Amniotic epithelial cell (primary cell): ENCODE results near the gene PPP1R12B.
"Not testable (repeated sequence)": the region's sequence is repeated elsewhere in the genome, so short reads cannot be mapped to it uniquely, and the experiment has no call there.

Experiments used
- DNase-seq: peaks from one replicate; pipeline ENCODE4 v3.0.0-alpha.2; 2010; ENCODE audit warnings: low read depth

The PPP1R12B gene

DNA sequence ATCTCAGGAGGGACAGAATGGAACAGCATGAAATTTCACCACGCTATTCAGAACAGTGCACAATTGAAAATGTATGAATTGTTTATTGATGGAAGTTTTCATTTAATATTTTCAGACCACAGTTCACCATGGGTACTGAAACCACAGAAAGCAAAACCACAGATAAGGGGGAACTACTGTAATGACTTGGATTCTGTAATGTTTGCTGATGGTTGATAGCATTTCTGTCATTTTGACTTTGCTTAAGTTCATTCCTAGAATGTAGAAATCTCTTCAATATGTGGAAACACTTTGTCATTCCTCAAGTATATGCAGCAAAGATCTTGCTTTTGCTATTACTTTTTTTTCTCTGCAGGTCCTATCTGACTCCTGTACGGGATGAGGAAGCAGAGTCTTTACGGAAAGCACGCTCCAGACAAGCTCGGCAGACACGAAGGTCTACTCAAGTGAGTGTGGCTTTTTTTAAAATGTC, 139.7 kb downstream of the PPP1R12B start:
- DNase-seq = peak; percentile 74

DNA sequence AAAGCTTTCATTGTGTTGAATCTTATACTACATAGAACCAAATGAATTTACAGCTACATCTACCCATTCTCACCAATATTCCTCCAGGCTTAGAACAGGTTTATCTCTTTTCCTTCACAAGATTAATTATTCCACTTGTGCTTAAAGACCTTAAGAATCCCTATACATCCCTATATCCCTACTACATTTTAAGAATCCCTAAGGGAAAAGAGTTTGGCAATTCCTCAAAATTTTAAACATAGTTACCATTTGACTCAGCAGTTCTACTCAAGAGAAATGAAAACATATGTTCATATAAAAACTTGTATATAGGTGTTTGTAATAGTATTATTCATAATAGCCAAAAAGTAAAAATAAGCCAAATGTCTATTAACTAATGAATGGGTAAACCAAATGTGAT, 140.6 kb downstream of the PPP1R12B start:
- DNase-seq = not testable (repeated sequence)

DNA sequence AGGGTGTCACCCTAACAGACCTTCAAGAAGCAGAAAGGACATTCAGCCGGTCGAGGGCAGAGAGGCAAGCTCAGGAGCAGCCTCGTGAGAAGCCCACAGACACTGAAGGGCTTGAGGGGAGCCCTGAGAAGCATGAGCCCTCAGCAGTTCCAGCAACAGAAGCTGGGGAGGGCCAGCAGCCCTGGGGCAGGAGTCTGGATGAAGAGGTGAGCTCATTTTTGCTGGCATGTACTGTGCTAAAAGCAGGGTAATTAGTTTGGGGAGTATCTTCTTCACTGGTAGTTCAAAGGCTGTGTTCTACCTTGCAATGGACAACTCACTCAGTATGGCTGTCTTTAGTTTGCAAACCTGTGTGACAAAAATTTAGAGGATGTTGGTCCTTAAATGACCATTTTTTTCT, 144.6 kb downstream of the PPP1R12B start:
- DNase-seq = not testable (repeated sequence)

DNA sequence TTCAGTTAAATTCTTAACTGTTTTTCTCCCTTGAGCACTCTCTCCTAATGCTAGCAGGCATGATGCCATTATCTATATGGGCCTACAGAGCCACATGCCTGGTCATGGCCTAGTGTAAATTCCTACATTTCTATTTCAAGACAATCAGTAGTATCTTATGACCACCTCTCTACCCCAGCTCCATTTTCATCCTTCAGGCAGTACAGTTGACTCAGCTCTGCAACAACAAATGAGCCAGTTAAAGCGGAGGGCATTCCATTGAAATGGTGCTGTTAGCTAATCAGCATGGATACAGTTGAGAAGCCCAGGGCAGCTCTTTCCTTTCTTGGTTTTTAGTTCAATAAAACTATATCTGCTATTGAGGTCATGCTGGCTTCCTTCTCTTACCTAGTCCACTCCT, 150.0 kb downstream of the PPP1R12B start:
- no peak for DNase-seq

DNA sequence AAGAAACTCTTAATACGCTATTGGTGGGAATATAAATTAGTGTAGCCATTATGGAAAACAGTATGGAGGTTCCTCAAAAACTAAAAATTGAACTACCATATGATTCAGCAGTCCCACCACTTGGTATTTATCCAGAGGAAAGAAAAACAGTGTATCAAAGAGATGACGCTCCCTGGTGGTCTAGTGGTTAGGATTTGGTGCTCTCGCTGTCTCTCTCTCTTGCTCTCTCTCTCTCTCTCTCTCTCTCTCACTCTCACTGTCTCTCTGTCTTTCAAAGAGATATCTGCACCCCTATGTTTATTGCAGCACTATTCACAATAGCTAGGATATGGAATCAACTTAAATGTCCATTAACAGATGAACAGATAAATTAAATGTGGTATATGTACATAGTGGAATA, 151.5 kb downstream of the PPP1R12B start:
- not testable (repeated sequence) for DNase-seq

DNA sequence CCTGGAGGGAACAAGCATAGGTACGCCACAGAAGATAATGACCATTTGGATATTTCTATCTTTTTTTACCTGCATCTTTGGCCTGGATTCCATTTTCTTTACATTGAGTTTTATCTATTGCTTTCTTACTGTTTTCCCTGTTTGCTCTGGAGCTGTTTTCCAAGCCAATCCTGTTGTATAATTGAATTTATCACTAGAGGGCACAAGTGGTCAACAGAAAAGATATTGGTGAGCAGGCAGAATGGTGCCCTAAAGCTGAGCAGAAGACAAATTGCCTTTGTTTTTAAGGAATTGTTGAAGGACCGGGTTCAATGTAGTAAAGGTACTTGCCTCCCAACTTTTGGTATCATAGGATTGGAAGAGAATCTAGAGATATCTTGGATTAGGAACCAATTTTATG, 152.8 kb downstream of the PPP1R12B start:
- peak; percentile 26 for DNase-seq

DNA sequence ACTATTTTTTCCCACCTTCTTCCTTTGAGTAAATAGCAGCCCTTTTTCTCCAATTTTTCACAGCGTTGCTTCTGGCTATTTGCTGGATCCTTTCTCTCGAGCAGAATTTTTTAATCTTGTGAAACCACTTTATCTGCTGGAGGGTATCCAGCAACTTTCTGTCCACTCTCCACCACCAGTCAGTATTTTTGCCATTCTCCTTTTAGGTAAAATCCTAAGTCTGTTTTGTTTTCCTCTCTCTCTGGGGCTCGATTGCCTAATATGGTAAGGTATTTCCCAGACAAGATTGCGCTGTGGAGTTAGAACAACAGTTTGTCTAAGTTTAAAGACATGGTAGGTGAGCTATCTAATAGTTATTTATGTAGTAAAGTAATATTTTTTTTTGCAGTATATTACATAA, 156.9 kb downstream of the PPP1R12B start:
- peak; percentile 90 for DNase-seq

DNA sequence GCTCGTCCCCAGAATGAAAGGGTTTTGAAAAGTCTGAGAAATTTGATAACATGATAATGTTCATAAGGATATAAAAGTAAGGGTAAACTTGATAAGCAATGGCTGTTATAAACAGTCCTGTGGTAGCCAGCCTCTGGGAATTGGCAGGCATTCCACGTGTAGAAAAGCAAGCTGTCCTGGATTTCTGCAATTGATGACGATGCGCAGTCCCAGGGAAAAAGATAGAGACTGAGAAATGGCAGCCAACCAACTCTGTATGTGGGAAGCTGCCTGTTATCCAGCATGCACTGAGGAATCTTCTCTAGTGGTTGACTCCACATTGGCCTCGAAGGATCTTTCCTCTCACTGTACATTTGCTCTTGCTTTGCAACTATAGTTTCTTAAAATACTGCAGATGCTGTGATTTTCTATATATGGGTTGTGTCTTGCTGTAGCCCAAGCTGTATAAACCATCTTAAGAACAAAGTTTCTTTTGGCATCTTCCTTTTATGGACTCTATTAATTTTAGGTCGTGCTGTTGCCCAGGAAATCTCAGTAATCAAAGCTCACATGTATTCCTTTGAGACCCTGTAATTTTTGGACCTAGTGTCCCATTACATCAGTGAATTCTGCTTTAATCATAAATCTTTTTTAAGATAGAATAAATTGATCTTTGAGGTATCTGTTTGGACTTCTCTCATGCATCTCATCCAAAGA, 157.5 kb downstream of the PPP1R12B start:
- DNase-seq = peak; percentile 90

DNA sequence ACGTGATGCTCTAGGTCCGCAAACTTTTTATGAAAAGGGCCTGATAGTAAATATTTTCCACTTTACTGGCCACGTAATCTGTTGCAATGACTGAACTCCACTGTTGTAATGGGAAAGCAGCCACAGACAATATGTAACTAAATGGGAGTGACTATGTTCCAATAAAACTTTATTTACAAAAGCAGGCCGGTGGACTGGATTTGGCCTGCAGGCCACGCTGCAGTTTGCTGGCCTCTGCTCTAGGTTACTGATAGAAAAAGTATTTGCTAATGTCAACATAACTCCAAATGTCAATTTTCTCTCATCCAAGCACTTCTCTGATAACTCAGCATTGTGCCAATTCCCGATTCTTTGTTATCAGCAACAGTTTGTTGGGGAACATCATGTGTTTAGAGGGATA, 160.4 kb downstream of the PPP1R12B start:
- DNase-seq = not testable (repeated sequence)

DNA sequence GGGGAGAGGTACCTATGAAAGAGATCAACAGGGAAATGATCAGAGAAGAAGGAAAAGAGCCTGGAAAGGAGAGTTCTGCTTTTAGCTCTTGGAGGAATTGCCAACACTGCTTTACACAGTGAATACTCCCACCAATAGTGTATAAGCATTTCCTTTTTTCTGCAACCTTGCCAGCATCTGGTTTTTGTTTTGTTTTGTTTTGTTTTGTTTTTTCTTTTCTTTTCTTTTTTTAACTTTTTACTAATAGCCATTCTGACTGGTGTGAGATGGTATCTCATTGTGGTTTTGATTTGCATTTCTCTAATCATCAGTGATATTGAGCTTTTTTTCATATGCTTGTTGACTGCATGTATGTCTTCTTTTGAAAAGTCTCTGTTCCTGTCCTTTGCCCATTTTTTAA, 165.4 kb downstream of the PPP1R12B start:
- DNase-seq = not testable (repeated sequence)

DNA sequence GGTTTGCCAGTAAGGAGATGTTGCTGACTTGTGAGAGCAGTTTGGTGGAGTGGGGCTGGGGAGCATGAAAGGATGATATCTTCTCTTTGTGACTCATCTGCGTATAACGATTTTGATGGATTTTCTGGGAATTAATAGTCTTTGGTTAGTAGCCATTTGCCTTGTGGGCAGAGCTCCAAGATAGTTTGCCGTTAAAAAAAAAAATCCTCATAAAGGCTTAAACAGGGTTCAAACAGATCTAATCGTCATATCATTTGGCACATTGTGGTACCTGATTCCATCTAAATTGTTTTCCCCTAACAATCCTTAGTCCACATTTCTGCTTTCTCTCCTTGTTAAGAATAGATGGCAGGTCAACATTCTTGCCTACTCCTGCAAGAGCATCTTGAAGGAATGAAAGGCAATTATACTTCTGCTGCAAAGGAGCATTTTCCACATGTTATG, 168.0 kb downstream of the PPP1R12B start:
- DNase-seq = peak; percentile 70

DNA sequence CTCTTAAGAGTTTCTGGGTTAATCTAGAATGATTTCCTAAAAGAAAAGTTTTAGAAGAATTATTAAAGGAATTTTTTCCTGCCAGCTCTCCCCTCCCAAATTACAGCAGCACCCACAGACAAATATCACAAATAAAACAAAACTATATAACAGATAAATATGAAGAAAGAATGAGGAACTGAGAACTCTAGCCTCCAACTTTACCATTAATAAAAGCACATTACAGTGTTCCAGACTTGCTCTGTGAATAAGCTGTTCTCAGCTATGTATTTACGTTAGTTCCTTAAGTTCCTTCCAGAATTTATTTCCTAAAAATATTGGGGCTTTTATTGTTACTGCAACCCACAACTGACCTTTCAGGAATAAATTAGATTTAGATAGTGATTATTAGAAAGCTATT, 168.6 kb downstream of the PPP1R12B start:
- DNase-seq = not testable (repeated sequence)

DNA sequence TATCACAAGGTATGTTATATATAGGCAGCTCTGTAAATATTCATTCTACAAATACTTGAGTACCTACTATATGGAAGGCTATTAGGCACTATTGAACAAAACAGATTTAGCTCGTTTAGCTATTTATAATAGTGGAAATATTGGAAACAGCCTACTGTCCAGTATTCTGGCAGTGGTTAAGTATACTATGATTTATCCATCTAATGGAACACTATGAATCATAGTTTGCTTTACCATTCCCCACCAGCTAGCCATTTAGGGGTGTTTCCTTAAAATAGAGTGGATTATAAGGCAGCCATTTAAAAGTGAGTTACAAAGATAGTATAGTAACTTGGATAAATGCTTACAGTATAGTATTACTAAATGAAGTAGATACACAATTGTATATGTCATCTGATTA, 169.7 kb downstream of the PPP1R12B start:
- DNase-seq = not testable (repeated sequence)

DNA sequence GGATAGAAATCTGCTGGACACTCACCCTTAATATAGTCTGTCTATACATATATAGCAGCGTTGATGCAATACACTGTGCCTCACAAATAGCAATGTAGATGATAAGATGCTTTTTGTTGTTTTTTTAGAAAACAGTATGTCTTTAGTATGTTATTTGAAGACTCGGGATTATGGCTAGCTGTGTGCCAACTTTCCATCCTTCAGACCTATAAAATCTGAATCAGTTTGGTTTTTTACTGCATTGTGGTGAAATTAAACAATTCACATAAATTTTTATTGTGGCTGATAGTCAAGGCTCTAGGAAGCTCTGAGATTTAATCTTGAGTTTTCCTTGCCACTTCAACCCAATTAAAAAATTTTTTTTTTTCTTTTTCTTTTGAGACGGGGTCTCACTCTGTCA, 170.4 kb downstream of the PPP1R12B start:
- not testable (repeated sequence) for DNase-seq

DNA sequence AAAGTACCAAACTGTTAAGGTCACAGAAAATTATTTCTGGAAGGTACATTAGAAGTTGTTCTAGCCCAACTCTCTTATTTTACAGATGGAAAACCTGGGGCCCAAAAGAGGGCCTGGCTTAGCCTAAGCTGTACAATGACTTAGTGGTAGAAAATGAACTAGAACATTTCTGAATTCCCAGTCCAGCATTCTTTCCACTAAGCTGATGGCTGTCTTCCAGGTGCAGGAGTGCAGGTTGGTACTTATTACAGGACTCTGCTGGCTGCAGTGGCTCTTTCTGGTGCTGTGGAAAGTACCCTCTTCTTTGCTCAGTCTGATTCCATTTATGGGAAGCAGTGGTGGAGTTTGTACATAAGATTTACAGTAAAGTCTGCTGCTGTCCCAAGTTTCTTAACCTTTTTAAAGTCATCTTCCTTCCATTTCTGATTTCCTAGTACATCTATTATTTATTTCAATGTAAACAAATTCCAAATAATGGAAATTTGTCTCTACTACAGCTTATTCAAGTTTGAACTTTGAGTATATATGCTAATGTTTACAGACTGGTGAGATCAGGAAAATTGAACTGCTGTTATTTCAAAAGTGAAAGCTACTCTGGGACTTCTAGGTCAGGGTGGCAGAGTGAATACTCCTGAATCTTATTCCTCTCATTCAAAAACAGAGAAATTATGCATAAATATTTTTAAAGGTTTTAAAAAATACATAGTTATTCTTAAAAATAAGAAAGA, 171.8 kb downstream of the PPP1R12B start:
- DNase-seq = not testable (repeated sequence)

DNA sequence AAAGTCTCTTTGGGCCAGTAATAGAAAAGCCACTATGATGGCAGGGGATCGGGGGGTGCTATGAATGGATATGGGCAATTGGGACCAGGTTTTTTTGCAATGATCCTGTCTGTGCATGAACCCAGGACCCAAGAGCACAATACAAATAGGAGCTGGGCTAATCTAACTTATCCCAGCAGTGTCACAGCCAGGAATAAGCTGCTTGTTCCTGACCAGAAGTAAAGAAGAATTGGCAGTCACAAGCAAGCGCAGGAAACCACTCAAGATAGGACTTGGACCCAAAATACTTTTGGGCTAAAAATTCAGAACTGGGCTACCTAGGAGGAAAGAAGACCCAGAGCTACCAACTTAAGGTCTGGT, 172.3 kb downstream of the PPP1R12B start:
- not testable (repeated sequence) for DNase-seq

DNA sequence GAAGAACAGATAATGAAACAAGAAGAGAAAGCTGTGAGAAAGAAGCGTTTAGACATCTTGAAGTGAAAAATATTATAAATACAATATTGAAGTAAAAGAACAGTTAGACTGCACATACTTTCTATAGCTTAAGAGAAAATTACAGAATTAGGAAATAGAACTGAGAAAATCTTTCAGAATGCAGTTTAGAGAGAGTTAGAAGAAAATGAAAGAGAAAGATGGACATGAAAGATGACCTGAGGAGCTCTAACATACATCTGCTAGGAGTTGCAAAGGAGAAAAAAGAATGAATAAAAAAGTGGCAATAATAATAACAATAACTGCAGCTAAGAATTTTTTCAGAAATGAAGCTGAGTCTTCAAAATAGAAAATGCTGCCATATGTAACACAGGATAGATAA, 173.0 kb downstream of the PPP1R12B start:
- not testable (repeated sequence) for DNase-seq

DNA sequence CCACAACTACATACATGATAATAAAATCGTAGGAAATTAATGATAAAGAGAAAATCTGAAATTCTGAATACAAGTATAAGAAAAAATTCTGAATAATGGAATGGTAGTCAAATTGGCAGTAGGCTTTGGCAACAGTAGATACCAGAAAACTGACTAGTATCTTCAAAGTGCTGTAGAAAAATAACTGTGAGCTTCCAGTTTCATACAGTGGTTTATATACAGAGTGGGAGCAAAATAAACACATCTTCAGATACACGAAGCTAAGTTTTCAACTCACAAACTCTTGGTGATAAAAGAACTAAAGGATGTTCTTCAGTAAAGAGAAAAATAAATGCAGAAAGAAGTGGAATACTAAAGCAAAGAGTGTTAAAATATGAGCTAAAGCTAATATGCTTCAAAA, 173.4 kb downstream of the PPP1R12B start:
- DNase-seq = no peak

DNA sequence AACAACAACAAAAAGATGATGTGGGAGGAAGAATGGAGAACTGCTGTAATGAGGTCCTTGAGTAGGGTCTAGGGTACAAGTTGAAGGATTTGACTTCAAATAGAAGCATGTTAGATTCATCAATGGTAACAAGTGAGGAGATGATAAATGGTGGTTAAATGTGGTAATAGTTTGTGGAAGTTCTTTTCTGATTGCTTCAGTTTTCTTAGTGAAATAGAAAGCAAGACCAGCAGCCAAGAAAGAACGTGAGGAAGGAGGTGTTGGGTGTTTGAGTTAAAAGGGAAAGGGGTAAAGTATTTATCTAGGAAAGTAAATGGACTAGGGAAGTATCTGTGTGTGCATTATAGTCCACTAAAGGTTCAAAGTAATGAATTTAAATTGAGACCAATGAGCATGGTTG, 177.6 kb downstream of the PPP1R12B start:
- DNase-seq = not testable (repeated sequence)

DNA sequence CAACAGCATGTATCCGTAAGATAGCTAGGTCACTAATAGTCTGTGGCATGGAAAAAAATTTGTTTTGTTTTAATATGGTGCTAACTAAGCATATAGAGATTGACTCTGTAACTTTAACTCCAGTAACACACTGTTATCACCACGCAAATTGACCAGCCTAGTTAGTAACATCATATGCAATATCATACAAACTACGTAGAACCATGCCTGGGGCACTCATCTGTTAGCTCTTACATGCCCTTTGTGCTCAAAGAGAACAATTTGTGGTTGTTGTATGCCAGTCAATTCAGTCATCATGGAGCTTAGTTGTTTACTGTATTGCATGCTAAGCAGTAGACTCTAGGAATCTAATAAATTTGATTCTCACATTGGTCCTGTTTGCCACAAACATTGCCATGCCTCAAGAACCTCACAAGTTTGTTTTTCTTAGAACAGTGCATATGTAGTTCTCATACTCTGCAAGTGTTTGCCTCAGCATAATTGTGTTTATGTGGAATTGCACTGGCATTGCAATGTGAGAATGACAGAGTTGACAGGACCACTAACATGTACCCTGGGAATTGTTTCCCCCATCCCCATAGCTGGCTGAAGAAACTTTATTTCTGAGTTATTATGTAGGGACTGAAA, 179.7 kb downstream of the PPP1R12B start:
- DNase-seq = not testable (repeated sequence)

DNA sequence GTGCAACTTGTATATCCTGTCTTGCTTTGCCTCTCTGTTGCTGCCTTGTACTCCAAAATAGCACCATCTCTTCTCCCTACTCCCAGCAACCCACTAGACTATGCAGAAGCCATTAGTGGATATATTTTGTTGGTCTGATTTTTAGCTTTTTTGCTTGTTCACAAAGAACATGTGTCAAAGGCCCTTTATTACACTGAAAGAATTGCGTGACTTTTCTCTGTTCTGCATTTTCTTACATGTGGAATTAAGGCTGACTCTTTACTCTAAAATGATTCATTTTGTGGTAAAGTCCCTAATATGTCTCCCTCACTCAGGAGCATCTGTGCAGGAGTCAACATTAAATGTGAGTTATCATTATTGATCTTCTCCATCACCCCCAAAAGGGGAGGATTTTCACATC, 182.2 kb downstream of the PPP1R12B start:
- DNase-seq = not testable (repeated sequence)

DNA sequence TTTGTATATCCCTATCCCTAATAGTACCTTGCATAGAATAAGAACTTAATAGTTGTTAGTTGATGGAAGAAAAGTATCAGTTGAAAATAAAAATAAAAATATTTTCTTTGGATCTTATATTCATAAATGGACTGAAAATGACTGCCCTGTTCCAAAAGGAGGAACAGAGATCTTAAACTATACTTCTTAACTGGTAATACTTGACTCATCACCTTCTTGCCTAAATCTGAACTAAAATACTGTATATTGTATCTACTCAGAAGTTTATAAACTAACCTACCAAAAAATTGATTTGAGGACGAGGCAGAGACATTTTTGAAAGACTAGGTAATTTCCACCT, 182.9 kb downstream of the PPP1R12B start:
- no peak for DNase-seq
